HepG2 (cell line): ENCODE data around the gene TTBK1. TPM values are rescaled to one million over a fixed set of nuclear protein-coding genes. Genes with fewer than 3 reads are reported as not detected.
A peak's percentile ranks its signal among the peaks of the same experiment; 100 is the strongest.

Source experiments
- AHR ChIP-seq: IDR thresholded peaks from 2 replicates; pipeline ENCODE4 v1.6.1; 2018; ENCODE audit warnings: missing genetic modification reagents, missing compliant biosample characterization
- CREBL2 ChIP-seq: sonication (generic); formaldehyde crosslinking; IDR thresholded peaks from 2 replicates; pipeline ENCODE4 v1.8.1; 2023; ENCODE audit warnings: missing genetic modification reagents, mild to moderate bottlenecking, borderline replicate concordance
- HNRNPL ChIP-seq: fragments of 200-400 bp; formaldehyde crosslinking; IDR thresholded peaks from 2 replicates; pipeline ENCODE4 v1.6.1; 2017; ENCODE audit warnings: mild to moderate bottlenecking, low read depth, low read length
- MED1 ChIP-seq: sonication (generic); formaldehyde crosslinking; IDR thresholded peaks from 2 replicates; pipeline ENCODE4 v1.4.0; 2020; ENCODE audit warnings: missing genetic modification reagents
- MTA1 ChIP-seq: sonication (generic); formaldehyde crosslinking; IDR thresholded peaks from 2 replicates; pipeline ENCODE4 v1.4.0; 2020; ENCODE audit warnings: missing genetic modification reagents, mild to moderate bottlenecking, borderline replicate concordance
- MYNN ChIP-seq: sonication (generic); formaldehyde crosslinking; IDR thresholded peaks from 2 replicates; pipeline ENCODE4 v1.4.0; 2020; ENCODE audit warnings: mild to moderate bottlenecking, low read depth, missing genetic modification reagents
- PHF20 ChIP-seq: sonication (generic); formaldehyde crosslinking; IDR thresholded peaks from 2 replicates; pipeline ENCODE4 v1.5.0; 2020; ENCODE audit warnings: mild to moderate bottlenecking, missing genetic modification reagents
- PRPF4 ChIP-seq: fragments of 200-400 bp; formaldehyde crosslinking; IDR thresholded peaks from 2 replicates; pipeline ENCODE4 v1.6.1; 2016; ENCODE audit warnings: low read length, low read depth; ENCODE audit not compliant: poor library complexity, severe bottlenecking
- RBFOX2 ChIP-seq: fragments of 200-400 bp; formaldehyde crosslinking; IDR thresholded peaks from 2 replicates; pipeline ENCODE4 v1.6.1; 2017; ENCODE audit warnings: low read depth, mild to moderate bottlenecking, low read length
- REPIN1 ChIP-seq: sonication (generic); formaldehyde crosslinking; IDR thresholded peaks from 2 replicates; pipeline ENCODE4 v1.8.0; 2022; ENCODE audit warnings: missing genetic modification reagents, low read depth, mild to moderate bottlenecking, borderline replicate concordance
- SALL2 ChIP-seq: sonication (generic); formaldehyde crosslinking; IDR thresholded peaks from 2 replicates; pipeline ENCODE4 v1.8.1; 2023; ENCODE audit warnings: mild to moderate bottlenecking, missing genetic modification reagents, inconsistent platforms
- SIN3A ChIP-seq: IDR thresholded peaks from 2 replicates; pipeline ENCODE4 v1.6.1; 2011; ENCODE audit warnings: low read depth, mild to moderate bottlenecking, control low read depth, low read length, borderline replicate concordance
- SOX13 ChIP-seq, 3 experiments: fragments of 450-650 bp in 1 of 3; sonication (generic) in 1 of 3; formaldehyde crosslinking in 1 of 3; IDR thresholded peaks in 2 of 3; conservative IDR thresholded peaks in 1 of 3; 2 replicates each; pipeline versions ENCODE4 v1.5.0 to v1.6.1; 2016 to 2020; ENCODE audit warnings: antibody characterized with exemption in 1 of 3, mild to moderate bottlenecking in 1 of 3, missing compliant biosample characterization in 1 of 3, missing genetic modification reagents in 1 of 3, moderate library complexity in 1 of 3
- TMF1 ChIP-seq: sonication (generic); formaldehyde crosslinking; IDR thresholded peaks from 2 replicates; pipeline ENCODE4 v1.8.1; 2022; ENCODE audit warnings: low read depth, missing genetic modification reagents
- YEATS2 ChIP-seq: sonication (generic); formaldehyde crosslinking; IDR thresholded peaks from 2 replicates; pipeline ENCODE4 v1.4.0; 2020; ENCODE audit warnings: missing genetic modification reagents, borderline replicate concordance
- ZBTB7A ChIP-seq: sonication (generic); formaldehyde crosslinking; IDR thresholded peaks from 2 replicates; pipeline ENCODE4 v1.8.0; 2022; ENCODE audit warnings: mild to moderate bottlenecking, missing genetic modification reagents
- ZNF318 ChIP-seq: sonication (generic); formaldehyde crosslinking; IDR thresholded peaks from 2 replicates; pipeline ENCODE4 v1.4.0; 2020; ENCODE audit warnings: mild to moderate bottlenecking, missing genetic modification reagents
- ZNF44 ChIP-seq: sonication (generic); formaldehyde crosslinking; IDR thresholded peaks from 2 replicates; pipeline ENCODE4 v1.5.1; 2020; ENCODE audit warnings: mild to moderate bottlenecking, missing genetic modification reagents
- ZNF549 ChIP-seq: sonication (generic); formaldehyde crosslinking; IDR thresholded peaks from 2 replicates; pipeline ENCODE4 v1.5.0; 2020; ENCODE audit warnings: missing genetic modification reagents
- ZNF784 ChIP-seq: sonication (generic); formaldehyde crosslinking; IDR thresholded peaks from 2 replicates; pipeline ENCODE4 v1.5.1; 2020; ENCODE audit warnings: missing genetic modification reagents, mild to moderate bottlenecking, borderline replicate concordance
- polyA plus RNA-seq, 8 experiments: library from polyadenylated mRNA; depleted of rRNA in 3 of 8; stranded (reverse) in 7 of 8; unstranded in 1 of 8; fragments of >200 nt; fragmentation: Illumina TruSeq in 4 of 8; extraction: Trizol in 4 of 8; gene quantifications; 2 replicates each; pipeline versions ENCODE4 v1.2.1 to v1.2.3, GENCODE V29; 2011 to 2016; ENCODE audit warnings: low read depth in 4 of 8, missing spikeins in 1 of 8, mixed read lengths in 1 of 8; ENCODE audit not compliant: insufficient read depth in 1 of 8
- total RNA-seq, 5 experiments: library from RNA; depleted of rRNA; stranded (reverse); fragments of >200 nt; fragmentation: Illumina TruSeq; extraction: Trizol; gene quantifications; 2 replicates each; pipeline ENCODE4 v1.2.3, GENCODE V29; 2016; ENCODE audit warnings: low read depth in 1 of 5

The TTBK1 gene
- total and polyA plus RNA-seq, 2 of the 13 experiments (the other 11 are each of a cell fraction or from before 2014, with no cell fraction given) = 0.24 to 0.33 TPM

- TF ChIP-seq REPIN1 (peak; percentile 97), ZNF784 (CRISPR knock-in tag) (peak; percentile 49; the same call in 1 of the 2 replicates), MED1 (CRISPR knock-in tag) (no peak), TMF1 (peak; percentile 73; the same call in 1 of the 2 replicates), PRPF4 (no peak), HNRNPL (no peak), ZNF44 (CRISPR knock-in tag) (no peak; the same call in 1 of the 2 replicates), SIN3A (no peak), RBFOX2 (no peak), YEATS2 (CRISPR knock-in tag) (peak; percentile 17; the same call in 1 of the 2 replicates), MYNN (CRISPR knock-in tag) (no peak; the same call in 1 of the 2 replicates), AHR (CRISPR knock-in tag) (peak; percentile 35; the same call in 1 of the 2 replicates), PHF20 (CRISPR knock-in tag) (no peak), ZNF318 (CRISPR knock-in tag) (no peak), ZNF549 (CRISPR knock-in tag) (no peak), ZBTB7A (CRISPR knock-in tag) (no peak), SOX13 (IDR thresholded peaks at IDR 0.05) (no peak), SOX13 (CRISPR knock-in tag; conservative IDR thresholded peaks at IDR 0.05 in 1 of 2, IDR thresholded peaks at IDR 0.05 in 1 of 2) (peak in 1 of 2 experiments; percentile 41; a peak in 1 of 4 replicates), SALL2 (no peak), CREBL2 (no peak), MTA1 (CRISPR knock-in tag) (peak; percentile 76; the same call in 1 of the 2 replicates)
Observed at GRCh38 chr6:43263314-43264178, 20.3 kb downstream of the TTBK1 start (continued).
